Measurements from ENCODE around the gene MTCL3.

Gene MTCL3

DNA sequence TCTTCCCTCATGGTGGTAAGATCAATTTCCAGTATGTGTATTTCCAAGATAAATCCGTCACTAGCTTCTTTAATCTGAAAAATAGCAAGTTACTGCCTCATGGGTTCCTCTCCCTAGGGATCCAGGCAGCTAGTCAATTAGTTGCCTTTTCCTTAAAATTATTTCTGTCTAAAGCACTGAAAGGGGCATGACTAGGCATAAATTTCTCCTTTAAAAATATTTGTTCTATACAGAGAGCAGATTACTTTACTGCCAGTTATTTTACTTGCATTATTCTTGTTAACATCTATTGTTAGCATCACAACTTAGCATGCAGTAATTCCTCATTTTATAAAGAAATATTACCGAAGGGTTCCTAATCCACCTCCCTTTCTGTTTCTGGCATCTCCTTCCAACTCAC is 1.4 kb downstream of the MTCL3 start:
- Histone ChIP-seq H3T11ph (ENCODE audit: low read length) (no peak overlapping the region), H4K91ac (ENCODE audit: insufficient read length, low read depth, low read length) (no peak overlapping the region), H2BK120ac (ENCODE audit: low read depth, low read length, poor library complexity, severe bottlenecking) (no peak overlapping the region), H2AFZ (ENCODE audit: low read length) (no peak overlapping the region), H3K27me3 (ENCODE audit: insufficient read depth, low read length) (no peaks in the 10 kb centered on the region), H4K5ac (ENCODE audit: insufficient read length, low read depth, low read length) (no peak overlapping the region), H2BK20ac (ENCODE audit: low read depth, low read length, poor library complexity, severe bottlenecking) (no peak overlapping the region), H3K27ac (ENCODE audit: insufficient read length, low read depth, low read length) (no peak overlapping the region), H3K9ac (ENCODE audit: extremely low read depth, insufficient read length, low read length) (peak overlapping the region; percentile 83), H3K79me1 (ENCODE audit: insufficient read depth, low read depth, low read length, poor library complexity, severe bottlenecking) (no peaks in the 10 kb centered on the region), H3K4me1 (ENCODE audit: insufficient read depth, low read length) (no peaks in the 10 kb centered on the region), H3K14ac (ENCODE audit: insufficient read depth, low read length) (no peak overlapping the region), H3K23ac (ENCODE audit: insufficient read length, low read depth, low read length) (no peak overlapping the region), H4K20me1 (ENCODE audit: control insufficient read depth, insufficient read depth, insufficient read length) (no peaks in the 10 kb centered on the region), H2BK12ac (ENCODE audit: insufficient read length, low read depth, low read length) (no peak overlapping the region), H3K4ac (ENCODE audit: low read depth, low read length) (no peak overlapping the region), H4K8ac (replicated peaks; ENCODE audit: insufficient read length, low read depth, low read length) (no peak overlapping the region), H2BK5ac (ENCODE audit: insufficient read length, low read length) (no peak overlapping the region), H3K79me2 (ENCODE audit: insufficient read depth, low read length) (no peaks in the 10 kb centered on the region), H3K4me2 (ENCODE audit: insufficient read depth, insufficient read length, low read length) (peak overlapping the region; percentile 98), H2BK15ac (ENCODE audit: low read depth, low read length) (no peak overlapping the region), H2AK5ac (ENCODE audit: insufficient read length, low read length) (no peak overlapping the region), H3K23me2 (ENCODE audit: insufficient read length, low read depth, low read length, poor library complexity, severe bottlenecking) (peaks cover 34% of the 10 kb centered on the region), H3K56ac (ENCODE audit: insufficient read length, low read depth, low read length) (no peak overlapping the region), H3K18ac (ENCODE audit: insufficient read length, low read depth, low read length) (no peak overlapping the region), H3K9me3 (ENCODE audit: control insufficient read depth, low read depth, low read length) (no peaks in the 10 kb centered on the region)
- TF ChIP-seq, protein P1, sequence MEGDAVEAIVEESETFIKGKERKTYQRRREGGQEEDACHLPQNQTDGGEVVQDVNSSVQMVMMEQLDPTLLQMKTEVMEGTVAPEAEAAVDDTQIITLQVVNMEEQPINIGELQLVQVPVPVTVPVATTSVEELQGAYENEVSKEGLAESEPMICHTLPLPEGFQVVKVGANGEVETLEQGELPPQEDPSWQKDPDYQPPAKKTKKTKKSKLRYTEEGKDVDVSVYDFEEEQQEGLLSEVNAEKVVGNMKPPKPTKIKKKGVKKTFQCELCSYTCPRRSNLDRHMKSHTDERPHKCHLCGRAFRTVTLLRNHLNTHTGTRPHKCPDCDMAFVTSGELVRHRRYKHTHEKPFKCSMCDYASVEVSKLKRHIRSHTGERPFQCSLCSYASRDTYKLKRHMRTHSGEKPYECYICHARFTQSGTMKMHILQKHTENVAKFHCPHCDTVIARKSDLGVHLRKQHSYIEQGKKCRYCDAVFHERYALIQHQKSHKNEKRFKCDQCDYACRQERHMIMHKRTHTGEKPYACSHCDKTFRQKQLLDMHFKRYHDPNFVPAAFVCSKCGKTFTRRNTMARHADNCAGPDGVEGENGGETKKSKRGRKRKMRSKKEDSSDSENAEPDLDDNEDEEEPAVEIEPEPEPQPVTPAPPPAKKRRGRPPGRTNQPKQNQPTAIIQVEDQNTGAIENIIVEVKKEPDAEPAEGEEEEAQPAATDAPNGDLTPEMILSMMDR (conservative IDR thresholded peaks at IDR 0.05) = no peak
- H3K4me3 Mint-ChIP-seq = peak overlapping the region; percentile 81 to 95
- no peak overlapping the region; a peak in 1 of 7 replicates for H3K27ac Mint-ChIP-seq
- peaks cover 3 to 12% (median 9%) of the 10 kb centered on the region in 3 experiments for H3K36me3 Mint-ChIP-seq (ENCODE audit: insufficient read depth in 1 of 3, low read depth in 3 of 3)
- H3K4me1 Mint-ChIP-seq = peaks cover 34 to 38% of the 10 kb centered on the region in 2 experiments
- DNase-seq = no peak
- WGBS (ENCODE audit: extremely low coverage, insufficient read length, low lambda C conversion rate) = no CpG with 5 or more reads among the region's 2 CpGs
- no peaks in the 10 kb centered on the region; a peak in 1 of 5 replicates for H3K9me3 Mint-ChIP-seq
- peaks cover 37% of the 10 kb centered on the region for H3K27me3 Mint-ChIP-seq (ENCODE audit: low read depth)

All from H9 (cell line).